ENCODE results near the gene ASPG.

The ASPG gene

DNA sequence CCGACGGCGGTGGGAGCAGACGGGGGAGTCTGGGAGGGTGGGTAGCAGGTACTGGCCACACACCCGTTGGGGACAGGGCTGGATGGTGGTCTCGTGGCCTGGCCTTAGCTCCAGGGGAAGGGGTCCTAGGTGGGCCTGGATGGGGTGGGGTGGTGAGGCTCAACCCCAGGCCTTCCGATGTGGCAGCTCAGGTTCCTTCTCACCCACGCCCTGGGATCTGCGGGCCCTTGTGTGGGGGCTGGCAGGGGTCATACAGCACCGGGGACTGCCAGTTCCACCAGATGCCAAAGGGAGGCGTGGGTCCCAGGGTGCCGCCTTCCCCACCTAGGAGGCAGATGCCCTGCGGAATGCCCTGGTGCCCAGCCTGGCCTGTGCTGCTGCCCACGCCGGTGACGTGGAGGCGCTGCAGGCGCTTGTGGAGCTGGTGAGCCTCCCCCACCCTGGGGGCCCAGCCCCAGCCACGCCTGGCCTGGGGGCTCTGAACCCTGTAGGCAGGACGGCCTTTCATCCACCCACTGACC, 21.0 kb downstream of the ASPG start:
- no peak for DNase-seq (ENCODE audit: low read depth in 1 of 2, low spot score in 1 of 2)
- TF ChIP-seq JUND (IDR thresholded peaks at IDR 0.05; ENCODE audit: low read depth): no peak
- in situ Hi-C loops (cut with HindIII; ENCODE audit: low pct_unique_long_range_greater_than_20kb, low sequenced_read_pairs): no loop called here

DNA sequence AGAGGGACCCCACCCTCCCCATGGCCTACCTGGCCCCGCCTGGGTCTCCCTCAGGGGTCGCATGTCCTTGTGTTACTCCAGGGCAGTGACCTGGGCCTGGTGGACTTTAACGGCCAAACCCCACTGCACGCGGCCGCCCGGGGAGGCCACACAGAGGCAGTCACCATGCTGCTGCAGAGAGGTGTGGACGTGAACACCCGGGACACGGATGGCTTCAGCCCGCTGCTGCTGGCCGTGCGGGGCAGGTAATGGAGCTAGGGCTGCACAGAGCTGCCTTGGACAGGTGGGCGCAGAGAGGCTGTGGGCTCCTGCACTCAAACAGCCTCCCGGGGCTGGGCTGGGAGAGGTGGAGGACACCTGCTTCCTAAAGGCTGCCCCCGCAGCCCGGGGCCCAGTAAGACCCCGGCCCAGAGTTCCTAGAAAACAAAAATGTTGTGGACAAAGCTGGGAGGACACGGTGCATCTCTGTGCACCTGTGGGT, 21.6 kb downstream of the ASPG start:
- no peak for DNase-seq (ENCODE audit: low read depth in 1 of 2, low spot score in 1 of 2)
- in situ Hi-C loops (cut with HindIII; ENCODE audit: low pct_unique_long_range_greater_than_20kb, low sequenced_read_pairs): no loop called here
- no peak for TF ChIP-seq JUND (IDR thresholded peaks at IDR 0.05; ENCODE audit: low read depth)

DNA sequence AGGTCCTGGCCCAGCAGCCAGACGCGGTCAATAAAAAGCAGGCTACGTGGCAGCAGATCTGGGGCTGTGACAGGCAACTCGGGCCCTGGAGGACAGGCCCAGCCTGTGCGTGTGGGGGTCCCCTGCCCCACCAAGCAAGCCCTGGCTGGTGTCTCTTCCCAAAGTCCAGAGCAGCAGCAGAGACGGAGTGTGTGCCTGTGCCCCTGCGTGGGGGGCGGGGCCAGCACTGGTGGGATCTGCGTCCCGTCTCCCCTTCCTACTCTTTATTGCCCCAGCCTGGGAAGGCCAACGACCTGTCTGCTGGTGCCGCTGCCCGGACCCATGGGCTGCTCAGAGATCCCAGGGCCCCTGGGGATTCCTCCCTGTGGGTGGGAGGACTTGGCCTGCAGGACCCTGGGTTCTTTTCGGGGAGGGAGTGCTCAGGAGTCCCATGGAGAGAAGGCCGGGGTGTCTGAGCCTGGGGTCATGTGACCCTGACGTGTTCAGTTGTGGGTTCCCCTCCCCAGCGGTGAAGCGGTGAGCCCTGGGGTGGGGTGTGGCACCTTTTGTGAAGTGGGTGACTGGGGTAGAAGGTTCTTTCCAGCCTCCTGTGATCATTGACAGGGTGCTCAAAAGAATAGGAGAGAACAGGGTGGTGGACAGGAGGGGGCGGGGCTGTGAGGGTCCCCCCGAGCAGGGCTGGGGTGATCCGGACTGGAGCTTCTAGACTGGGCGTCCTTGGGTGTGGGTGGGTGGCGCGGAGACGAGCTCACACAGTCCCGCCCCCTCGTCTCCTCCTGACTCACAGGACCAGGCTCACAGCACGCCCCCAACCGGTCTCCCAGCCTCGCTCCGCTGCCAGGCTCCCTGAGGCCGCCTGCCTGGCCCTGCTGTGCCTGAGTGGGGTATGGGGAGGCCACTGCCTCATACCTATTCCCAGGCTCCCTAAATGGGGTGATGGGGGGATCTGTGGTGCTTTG, 22.4 kb downstream of the ASPG start:
- TF ChIP-seq JUND (IDR thresholded peaks at IDR 0.05; ENCODE audit: low read depth): no peak
- peak in 1 of 2 experiments; percentile 69 for DNase-seq (ENCODE audit: low read depth in 1 of 2, low spot score in 1 of 2)
- in situ Hi-C loops (cut with HindIII; ENCODE audit: low pct_unique_long_range_greater_than_20kb, low sequenced_read_pairs): no loop called here

DNA sequence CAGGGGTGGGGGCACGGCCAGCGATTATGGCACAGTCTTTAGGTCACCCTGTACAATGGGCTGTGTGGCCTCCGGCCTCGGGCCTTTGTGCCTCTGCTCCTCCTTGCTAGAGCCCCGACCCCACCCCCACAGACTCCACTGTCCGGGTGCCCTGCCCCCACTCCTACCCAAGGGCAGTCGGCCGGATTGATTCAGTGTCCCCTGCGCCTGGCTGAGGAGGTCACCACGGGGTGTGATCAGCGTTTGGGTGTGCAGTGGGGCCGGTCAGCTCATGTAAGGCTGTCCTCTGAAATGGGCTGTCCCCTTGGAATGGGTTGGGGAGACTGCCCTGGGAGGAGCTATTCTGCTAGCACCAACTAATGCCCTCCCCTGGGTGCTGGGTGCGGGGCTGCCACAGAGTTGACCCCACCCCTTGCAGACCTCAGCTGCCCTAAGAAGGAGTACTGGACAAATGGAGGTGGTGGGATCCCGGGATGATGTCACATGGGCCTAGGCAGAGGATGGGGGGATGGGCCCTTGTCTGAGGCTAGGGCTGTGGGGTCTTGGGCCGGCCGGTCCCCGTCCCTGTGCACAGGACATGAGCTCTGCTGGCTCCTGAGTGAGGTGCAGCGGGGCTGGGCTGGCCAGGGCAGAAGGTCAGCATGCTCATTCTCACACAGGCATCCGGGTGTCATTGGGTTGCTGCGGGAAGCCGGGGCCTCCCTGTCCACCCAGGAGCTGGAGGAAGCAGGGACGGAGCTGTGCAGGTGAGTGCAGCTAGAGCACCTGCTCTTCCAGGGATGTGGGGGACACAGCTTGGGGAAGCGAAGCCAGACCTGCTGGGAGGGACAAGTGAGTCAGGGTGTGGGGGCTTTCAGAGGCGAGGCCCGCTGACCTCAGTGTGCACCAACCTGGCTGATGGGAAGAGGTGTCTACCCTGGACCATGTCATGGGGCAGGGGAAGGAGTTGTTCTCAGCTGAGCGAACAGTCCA, 23.4 kb downstream of the ASPG start:
- TF ChIP-seq JUND (IDR thresholded peaks at IDR 0.05; ENCODE audit: low read depth): no peak
- in situ Hi-C loops (cut with HindIII; ENCODE audit: low pct_unique_long_range_greater_than_20kb, low sequenced_read_pairs): no loop called here
- peak in 1 of 2 experiments; percentile 22 for DNase-seq (ENCODE audit: low read depth in 1 of 2, low spot score in 1 of 2)

DNA sequence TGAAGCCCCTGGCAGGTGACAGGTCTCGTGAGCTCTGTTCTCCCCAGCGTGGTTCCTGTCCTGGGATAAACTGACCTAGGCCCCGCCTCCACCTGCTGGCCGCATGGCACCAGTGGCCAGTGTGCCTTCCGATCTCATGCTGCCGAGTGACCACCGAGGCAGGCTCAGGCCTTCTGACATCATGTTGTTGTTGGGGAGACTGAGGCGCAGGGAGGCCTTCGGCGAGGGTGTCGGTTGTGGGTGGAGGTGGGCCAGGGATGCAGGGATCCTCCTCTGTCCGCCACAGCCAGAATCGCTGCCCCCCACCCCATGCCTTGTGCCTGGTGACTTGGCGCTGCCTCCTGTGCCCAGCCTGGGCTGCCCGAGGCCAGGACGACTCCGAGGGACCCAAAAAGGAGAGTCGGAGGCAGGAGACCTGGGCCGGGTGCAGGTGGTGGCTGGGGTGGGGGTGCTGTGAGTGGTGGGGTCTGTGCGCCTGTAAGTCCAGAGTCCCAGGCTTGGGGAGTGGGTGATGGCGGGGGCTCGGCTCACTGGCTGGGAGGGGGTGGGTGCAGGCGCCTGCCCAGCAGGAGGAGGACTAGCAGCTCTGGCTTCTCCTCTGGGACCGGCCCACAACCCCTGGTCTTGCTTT, 24.3 kb downstream of the ASPG start:
- DNase-seq (ENCODE audit: low read depth in 1 of 2, low spot score in 1 of 2): no peak
- in situ Hi-C loops (cut with HindIII; ENCODE audit: low pct_unique_long_range_greater_than_20kb, low sequenced_read_pairs): no loop called here
- TF ChIP-seq JUND (IDR thresholded peaks at IDR 0.05; ENCODE audit: low read depth): no peak

DNA sequence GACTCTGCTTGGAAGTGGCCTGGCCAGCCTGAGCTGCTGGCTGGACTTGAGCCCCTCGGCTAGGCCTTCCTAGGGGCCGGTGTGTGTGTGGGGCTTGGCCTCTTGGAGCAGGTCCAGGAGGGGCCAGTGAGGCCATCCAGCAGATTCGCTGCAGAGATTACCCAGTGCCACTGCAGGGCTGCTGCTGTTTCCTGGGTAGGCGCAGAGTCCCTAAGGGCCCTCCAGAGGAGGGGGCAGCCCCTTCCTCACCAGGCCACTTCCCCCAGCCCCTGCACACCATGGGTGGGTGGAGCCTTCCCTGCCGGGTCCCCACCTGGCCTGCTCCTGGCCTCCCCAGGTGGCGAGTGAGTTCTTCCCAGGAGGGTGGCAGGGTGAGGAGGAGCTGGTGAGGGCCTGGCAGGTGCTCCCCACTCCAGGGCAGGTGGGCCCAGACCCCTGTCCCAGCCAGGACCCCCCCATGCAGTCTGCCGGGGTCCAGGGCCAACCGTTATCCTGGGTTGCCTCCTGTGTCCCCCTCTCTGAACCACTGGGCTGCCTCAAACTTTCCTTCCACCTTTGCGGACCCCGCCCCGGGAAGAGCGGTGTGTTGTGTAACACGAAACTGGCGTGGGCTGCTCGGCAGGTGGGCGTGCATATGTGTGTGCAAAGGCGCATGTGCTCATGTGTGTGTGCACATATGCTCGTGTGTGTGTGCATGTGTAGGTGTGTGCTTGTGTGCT, 25.1 kb downstream of the ASPG start:
- TF ChIP-seq JUND (IDR thresholded peaks at IDR 0.05; ENCODE audit: low read depth): no peak
- DNase-seq (ENCODE audit: low read depth in 1 of 2, low spot score in 1 of 2): no peak
- in situ Hi-C loops (cut with HindIII; ENCODE audit: low pct_unique_long_range_greater_than_20kb, low sequenced_read_pairs): no loop called here

DNA sequence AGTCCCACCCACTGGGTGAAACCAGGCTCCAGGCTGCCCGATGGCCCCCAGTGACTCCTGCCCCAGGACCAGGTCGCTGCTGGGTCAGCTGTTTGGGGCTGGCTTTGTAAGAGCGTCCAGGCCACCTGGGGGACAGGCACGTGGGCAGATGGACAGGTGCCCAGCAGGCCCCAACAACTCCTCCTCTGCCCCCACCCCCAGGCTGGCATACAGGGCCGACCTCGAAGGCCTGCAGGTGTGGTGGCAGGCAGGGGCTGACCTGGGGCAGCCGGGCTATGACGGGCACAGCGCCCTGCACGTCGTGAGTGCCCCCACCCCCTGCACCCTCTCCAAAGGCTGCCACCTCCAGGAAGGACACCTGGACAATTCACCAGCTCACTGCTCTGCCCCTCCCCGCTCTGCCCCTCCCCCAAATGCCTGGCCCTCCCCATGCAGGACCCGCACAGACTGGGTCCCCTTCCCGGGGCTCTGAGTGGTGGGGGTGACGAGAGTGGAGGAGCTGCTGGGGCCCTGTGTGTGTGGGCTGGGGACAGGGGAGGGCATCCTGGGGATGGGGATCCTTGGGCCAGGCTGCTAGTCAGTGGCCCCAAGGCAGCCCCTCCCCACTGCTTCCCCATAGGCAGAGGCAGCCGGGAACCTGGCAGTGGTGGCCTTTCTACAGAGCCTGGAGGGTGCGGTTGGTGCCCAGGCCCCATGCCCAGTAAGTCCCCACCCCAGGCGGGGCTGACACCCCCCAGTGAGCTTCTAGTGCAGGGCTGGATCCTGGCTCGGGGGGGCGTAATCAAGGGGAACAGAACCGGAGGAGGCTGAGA, 26.0 kb downstream of the ASPG start:
- in situ Hi-C loops (cut with HindIII; ENCODE audit: low pct_unique_long_range_greater_than_20kb, low sequenced_read_pairs): no loop called here
- DNase-seq (ENCODE audit: low read depth in 1 of 2, low spot score in 1 of 2): no peak
- no peak for TF ChIP-seq JUND (IDR thresholded peaks at IDR 0.05; ENCODE audit: low read depth)

DNA sequence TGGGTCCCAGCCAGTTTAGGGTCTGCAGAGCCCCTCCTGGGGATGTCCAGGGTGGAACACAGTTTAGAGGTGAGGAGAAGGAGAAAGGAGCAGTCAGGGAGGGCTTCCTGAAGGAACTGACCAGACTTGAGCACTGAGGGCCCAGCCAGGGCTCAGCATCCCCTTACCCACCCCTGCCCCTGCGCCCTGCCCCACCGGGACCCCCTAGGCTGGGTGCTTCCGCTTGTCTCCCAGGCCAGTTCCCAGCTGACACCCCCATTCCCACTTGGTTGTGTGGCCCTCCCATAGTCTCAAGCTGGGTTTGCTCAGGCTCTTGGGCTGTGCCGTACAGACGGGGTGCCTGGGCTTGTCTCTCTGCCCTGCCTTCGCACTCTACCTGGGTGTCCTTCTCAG, 26.6 kb downstream of the ASPG start:
- no peak for TF ChIP-seq JUND (IDR thresholded peaks at IDR 0.05; ENCODE audit: low read depth)
- DNase-seq (ENCODE audit: low read depth in 1 of 2, low spot score in 1 of 2): peak in 1 of 2 experiments; percentile 25
- in situ Hi-C loops (cut with HindIII; ENCODE audit: low pct_unique_long_range_greater_than_20kb, low sequenced_read_pairs): no loop called here

DNA sequence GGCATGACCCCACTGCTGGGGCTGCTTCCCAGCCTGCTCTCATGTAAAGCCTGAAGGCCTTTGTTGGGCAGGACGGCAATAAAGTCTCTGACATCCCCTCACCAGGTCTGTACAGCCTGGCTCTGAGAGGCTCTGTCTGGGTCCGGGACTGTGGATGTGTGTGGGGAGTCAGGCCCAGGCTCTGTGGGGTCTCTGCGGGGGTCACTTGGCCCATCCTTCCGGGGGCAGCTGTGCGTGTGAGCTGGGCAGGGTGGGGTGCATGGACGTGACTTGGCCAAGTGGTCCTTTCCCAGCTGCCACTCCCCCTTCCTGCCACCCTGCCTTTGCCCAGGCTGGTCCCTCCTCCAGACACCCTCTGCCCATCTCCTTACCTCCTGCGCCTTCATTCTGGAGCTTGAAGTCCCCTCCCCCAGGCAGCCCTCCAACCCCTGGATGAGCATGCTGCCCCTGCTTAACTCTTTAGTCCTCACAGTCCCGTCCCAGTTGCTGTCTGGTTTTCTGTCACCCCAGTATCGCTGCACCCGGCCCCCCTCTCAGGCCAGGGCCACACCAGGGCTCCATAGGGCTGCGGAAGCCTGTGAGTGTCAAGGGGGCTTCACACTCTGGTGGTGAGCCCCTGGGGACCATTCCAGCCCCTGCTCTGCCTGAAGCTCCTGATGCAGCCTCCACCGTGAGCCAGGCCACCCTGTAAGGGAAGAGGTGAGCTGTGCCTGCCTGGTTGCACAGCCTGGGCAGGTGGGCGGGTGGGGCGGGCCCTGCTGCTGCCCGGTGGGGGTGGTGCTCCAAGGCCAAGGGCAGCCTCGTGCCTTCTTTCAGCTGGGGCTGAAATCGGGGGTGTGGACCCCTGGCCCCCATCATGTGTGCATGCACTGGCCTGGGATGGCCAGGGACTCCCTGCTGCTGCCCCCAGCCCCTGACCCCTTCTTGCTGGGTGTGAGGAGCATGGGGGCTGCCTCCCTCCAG, 27.4 kb downstream of the ASPG start:
- TF ChIP-seq JUND (IDR thresholded peaks at IDR 0.05; ENCODE audit: low read depth): no peak
- no peak for DNase-seq (ENCODE audit: low read depth in 1 of 2, low spot score in 1 of 2)
- in situ Hi-C loops (cut with HindIII; ENCODE audit: low pct_unique_long_range_greater_than_20kb, low sequenced_read_pairs): no loop called here
